GM23248 (cell line): ENCODE results near the gene LSM11.

Experiments
- EZH2 ChIP-seq: fragments of 200-600 bp; sonication (generic); IDR thresholded peaks from 2 replicates; pipeline ENCODE4 v1.6.1; 2018; ENCODE audit warnings: antibody characterized with exemption, mild to moderate bottlenecking; ENCODE audit not compliant: insufficient read depth, poor library complexity, severe bottlenecking
- EZH2phosphoT487 ChIP-seq: fragments of 200-600 bp; sonication (generic); IDR thresholded peaks from 2 replicates; pipeline ENCODE4 v1.6.1; 2018; ENCODE audit warnings: antibody characterized with exemption, moderate library complexity, mild to moderate bottlenecking, low read depth; ENCODE audit not compliant: insufficient read depth

GRCh38 chr5:157741131-157741530 lies 2.4 kb upstream of the LSM11 start:
- no peak for TF ChIP-seq EZH2
- no peak for TF ChIP-seq EZH2phosphoT487
